GM06990 (cell line): ENCODE measurements around the gene NEK10.

ENCODE experiments used
- DNase-seq: peaks from one replicate; pipeline ENCODE4 v3.0.0-alpha.2; 2011; ENCODE audit not compliant: insufficient read length; ENCODE audit errors: extremely low read depth
- H3K27me3 ChIP-seq: replicated peaks from 2 replicates; pipeline ENCODE4 v1.6.0; 2011; ENCODE audit warnings: low read length; ENCODE audit not compliant: control insufficient read depth, insufficient read depth
- H3K36me3 ChIP-seq: 2 replicates; pipeline ENCODE4 v1.5.1; 2011; ENCODE audit warnings: low read length; ENCODE audit not compliant: control insufficient read depth, insufficient read depth
- H3K4me3 ChIP-seq: replicated peaks from 2 replicates; pipeline ENCODE4 v1.5.1; 2011; ENCODE audit warnings: low read depth, mild to moderate bottlenecking, control low read depth, low read length
- CTCF ChIP-seq: IDR thresholded peaks from 2 replicates; pipeline ENCODE4 v1.5.1; 2011; ENCODE audit warnings: low read length, control low read depth, mild to moderate bottlenecking, inconsistent platforms; ENCODE audit not compliant: insufficient read depth, poor library complexity, severe bottlenecking

NEK10 gene

GRCh38 chr3:27285668-27286067 lies 83.5 kb downstream of the NEK10 start:
- no peak overlapping the region for H3K4me3 ChIP-seq
- DNase-seq, result no peak
- no peaks in the 10 kb centered on the region for H3K36me3 ChIP-seq
- no peak for TF ChIP-seq CTCF
- H3K27me3 ChIP-seq, result no peaks in the 10 kb centered on the region

GRCh38 chr3:27281671-27282150 lies 87.5 kb downstream of the NEK10 start:
- TF ChIP-seq CTCF, result no peak
- DNase-seq, result no peak
- Histone ChIP-seq H3K4me3 (no peak overlapping the region), H3K27me3 (no peaks in the 10 kb centered on the region), H3K36me3 (no peaks in the 10 kb centered on the region)

GRCh38 chr3:27279123-27279522 lies 90.1 kb downstream of the NEK10 start:
- no peak overlapping the region for H3K4me3 ChIP-seq
- peak; percentile 1 for TF ChIP-seq CTCF
- DNase-seq, result no peak
- no peaks in the 10 kb centered on the region for H3K27me3 ChIP-seq
- H3K36me3 ChIP-seq, result no peaks in the 10 kb centered on the region

GRCh38 chr3:27278383-27279055 lies 90.7 kb downstream of the NEK10 start:
- no peak for TF ChIP-seq CTCF
- Histone ChIP-seq H3K27me3 (no peaks in the 10 kb centered on the region), H3K36me3 (no peaks in the 10 kb centered on the region), H3K4me3 (no peak overlapping the region)
- no peak for DNase-seq

- no peaks in the 10 kb centered on the region for H3K36me3 ChIP-seq
- no peaks in the 10 kb centered on the region for H3K27me3 ChIP-seq
- DNase-seq, result no peak
- H3K4me3 ChIP-seq, result no peak overlapping the region
- no peak for TF ChIP-seq CTCF
Observed at GRCh38 chr3:27275441-27275990, 93.7 kb downstream of the NEK10 start.
